ENCODE data around the gene ZEB2. TPM values are rescaled to one million over a fixed set of nuclear protein-coding genes. Genes with fewer than 3 reads are reported as not detected.
"Not testable (repeated sequence)": the region's sequence is repeated elsewhere in the genome, so short reads cannot be mapped to it uniquely, and the experiment has no call there.

Gene ZEB2
- total and polyA plus RNA-seq, 2 donors from 2014 or later, result 8.3 to 136 TPM

DNA sequence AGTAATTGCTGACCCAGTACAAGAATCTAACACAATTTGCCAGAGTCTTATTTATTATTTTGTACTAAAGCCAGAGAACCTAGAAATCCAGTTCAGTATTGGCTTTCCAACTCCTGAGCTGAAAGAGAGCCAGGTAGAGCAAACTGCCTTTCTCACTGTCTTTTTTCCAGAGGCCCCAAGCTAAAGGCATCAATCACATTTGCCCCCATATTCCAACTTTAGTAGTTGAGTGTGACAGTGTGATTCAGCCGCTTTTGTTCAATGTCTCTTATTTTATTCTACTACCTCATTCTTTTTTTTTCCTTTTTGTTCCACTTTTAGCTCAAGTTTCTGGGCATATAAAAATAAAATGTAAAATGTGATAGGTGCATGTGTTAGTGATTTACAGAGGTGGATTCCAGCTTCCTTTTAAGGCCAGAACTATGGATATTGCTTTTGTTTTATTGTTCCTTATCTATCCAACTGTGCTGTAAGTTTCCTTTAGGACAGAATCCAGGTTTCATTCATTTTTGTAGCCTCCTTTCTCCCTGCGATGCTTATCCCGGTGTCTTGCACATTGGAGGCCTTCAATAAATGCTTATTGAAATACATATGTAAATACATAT lies 153.0 kb downstream of the ZEB2 start:
- FAIRE-seq, result no peak
- TF ChIP-seq, protein P1, sequence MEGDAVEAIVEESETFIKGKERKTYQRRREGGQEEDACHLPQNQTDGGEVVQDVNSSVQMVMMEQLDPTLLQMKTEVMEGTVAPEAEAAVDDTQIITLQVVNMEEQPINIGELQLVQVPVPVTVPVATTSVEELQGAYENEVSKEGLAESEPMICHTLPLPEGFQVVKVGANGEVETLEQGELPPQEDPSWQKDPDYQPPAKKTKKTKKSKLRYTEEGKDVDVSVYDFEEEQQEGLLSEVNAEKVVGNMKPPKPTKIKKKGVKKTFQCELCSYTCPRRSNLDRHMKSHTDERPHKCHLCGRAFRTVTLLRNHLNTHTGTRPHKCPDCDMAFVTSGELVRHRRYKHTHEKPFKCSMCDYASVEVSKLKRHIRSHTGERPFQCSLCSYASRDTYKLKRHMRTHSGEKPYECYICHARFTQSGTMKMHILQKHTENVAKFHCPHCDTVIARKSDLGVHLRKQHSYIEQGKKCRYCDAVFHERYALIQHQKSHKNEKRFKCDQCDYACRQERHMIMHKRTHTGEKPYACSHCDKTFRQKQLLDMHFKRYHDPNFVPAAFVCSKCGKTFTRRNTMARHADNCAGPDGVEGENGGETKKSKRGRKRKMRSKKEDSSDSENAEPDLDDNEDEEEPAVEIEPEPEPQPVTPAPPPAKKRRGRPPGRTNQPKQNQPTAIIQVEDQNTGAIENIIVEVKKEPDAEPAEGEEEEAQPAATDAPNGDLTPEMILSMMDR (IDR thresholded peaks at IDR 0.05; ENCODE audit: borderline replicate concordance, extremely low read depth, insufficient read depth), result no peak
- no peaks in the 10 kb centered on the region for H3K9me3 ChIP-seq (ENCODE audit: control insufficient read depth in 2 of 3, insufficient read depth in 1 of 3, low read length in 3 of 3)
- no peaks in the 10 kb centered on the region for H3K4me1 ChIP-seq (ENCODE audit: control insufficient read depth in 2 of 3, insufficient read depth in 2 of 3, low read depth in 1 of 3, low read length in 3 of 3)
- H3K9ac ChIP-seq (ENCODE audit: low read length in 3 of 3), result no peak overlapping the region
- no peak overlapping the region for H3K4me3 ChIP-seq (ENCODE audit: low read length in 3 of 3)
- H3K36me3 ChIP-seq (ENCODE audit: control insufficient read depth in 2 of 3, insufficient read depth in 3 of 3, low read length in 3 of 3), result no peaks in the 10 kb centered on the region
- H3K27ac ChIP-seq (ENCODE audit: low read depth in 2 of 2, low read length in 2 of 2), result no peak overlapping the region
- DNase-seq, result no peak
- intact Hi-C loops (cut with DNase I), result no loop called here
- no peaks in the 10 kb centered on the region for H3K27me3 ChIP-seq (ENCODE audit: control insufficient read depth, insufficient read depth, low read length)

DNA sequence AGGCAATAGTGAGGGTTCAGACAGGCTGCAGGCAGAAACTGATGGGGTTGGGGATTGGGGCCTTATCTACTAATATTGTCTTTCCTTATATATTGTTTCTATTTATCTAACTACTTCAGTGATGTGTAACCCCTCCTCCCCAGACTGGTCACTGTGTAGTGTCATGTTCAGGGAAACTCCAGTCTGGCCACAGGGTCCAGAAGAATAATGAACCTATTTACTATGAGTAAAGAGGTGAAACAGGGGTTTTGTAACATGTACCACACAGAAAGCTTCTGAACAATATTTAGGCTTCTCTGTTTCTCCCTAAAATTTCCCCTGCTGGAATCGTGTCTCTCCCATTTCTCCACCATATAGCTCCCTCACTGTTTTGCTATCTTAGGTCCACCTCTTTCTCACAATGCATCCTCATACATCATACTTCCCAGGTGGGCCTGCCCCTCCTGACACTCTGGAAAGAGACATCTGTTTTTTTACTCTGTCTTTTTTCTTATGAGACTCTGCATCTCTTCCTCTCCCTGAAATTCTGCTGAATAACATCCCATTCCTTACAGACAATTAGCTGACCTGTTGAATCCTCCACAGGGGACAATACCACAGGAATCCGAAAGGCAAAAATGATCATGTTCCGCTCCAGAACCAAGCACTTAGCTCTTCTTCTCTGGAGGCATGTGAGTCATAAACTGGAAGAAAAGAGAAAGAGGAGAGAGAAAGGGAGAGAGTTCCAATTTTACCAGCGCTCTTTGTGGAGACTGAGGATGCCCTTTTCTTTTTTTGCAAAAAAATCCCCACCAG lies 154.8 kb downstream of the ZEB2 start:
- H3K4me3 ChIP-seq (ENCODE audit: low read length in 3 of 3), result no peak overlapping the region
- no peaks in the 10 kb centered on the region for H3K36me3 ChIP-seq (ENCODE audit: control insufficient read depth in 2 of 3, insufficient read depth in 3 of 3, low read length in 3 of 3)
- no peaks in the 10 kb centered on the region for H3K4me1 ChIP-seq (ENCODE audit: control insufficient read depth in 2 of 3, insufficient read depth in 2 of 3, low read depth in 1 of 3, low read length in 3 of 3)
- TF ChIP-seq, protein P1 (IDR thresholded peaks at IDR 0.05; ENCODE audit: borderline replicate concordance, extremely low read depth, insufficient read depth), result no peak
- H3K27me3 ChIP-seq (ENCODE audit: control insufficient read depth, insufficient read depth, low read length), result no peaks in the 10 kb centered on the region
- DNase-seq (no peak), FAIRE-seq (no peak)
- H3K27ac ChIP-seq (ENCODE audit: low read depth in 2 of 2, low read length in 2 of 2), result no peak overlapping the region
- H3K9ac ChIP-seq (ENCODE audit: low read length in 3 of 3), result no peak overlapping the region
- H3K9me3 ChIP-seq (ENCODE audit: control insufficient read depth in 2 of 3, insufficient read depth in 1 of 3, low read length in 3 of 3), result no peaks in the 10 kb centered on the region
- intact Hi-C loops (cut with DNase I), result no loop called here

DNA sequence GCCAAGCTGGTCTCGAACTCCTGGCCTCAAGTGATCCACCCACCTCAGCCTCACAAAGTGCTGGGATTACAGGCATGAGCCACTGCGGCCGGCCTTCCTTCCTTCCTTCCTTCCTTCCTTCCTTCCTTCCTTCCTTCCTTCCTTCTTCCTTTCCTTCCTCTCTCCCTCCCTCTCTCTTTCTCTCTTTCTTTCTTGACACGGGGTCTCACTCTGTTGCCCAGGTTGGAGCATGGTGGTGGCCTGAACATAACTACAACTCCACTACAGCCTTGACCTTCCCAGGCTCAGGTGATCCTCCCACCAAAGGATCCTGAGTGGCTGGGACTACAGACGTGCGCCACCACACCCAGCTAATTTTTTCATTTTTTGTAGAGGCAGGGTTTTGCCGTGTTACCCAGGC lies 155.7 kb downstream of the ZEB2 start:
- H3K9ac ChIP-seq (ENCODE audit: low read length in 3 of 3); H3K27me3 ChIP-seq (ENCODE audit: control insufficient read depth, insufficient read depth, low read length); intact Hi-C loops (cut with DNase I): not testable (repeated sequence)

DNA sequence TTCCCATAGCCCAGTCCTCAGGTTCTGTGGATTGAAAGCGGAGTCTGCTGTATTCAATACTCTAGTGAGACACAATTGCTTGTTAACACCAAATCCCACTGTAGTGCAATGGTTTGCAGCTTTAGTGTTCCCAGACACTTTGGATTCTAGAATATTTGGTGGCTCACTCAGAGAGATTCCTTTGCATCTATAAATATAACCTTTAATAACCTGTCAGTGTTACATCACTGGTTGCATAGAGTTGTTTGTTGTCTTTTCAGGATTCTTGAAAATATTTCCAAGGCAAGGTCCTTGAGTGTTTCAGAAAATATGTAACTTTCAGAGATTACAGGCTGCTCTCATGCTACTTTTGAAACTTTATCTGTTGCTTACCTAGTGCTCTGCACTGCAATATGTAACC lies 157.5 kb downstream of the ZEB2 start:
- H3K4me3 ChIP-seq (ENCODE audit: low read length in 3 of 3), result no peak overlapping the region
- no peaks in the 10 kb centered on the region for H3K27me3 ChIP-seq (ENCODE audit: control insufficient read depth, insufficient read depth, low read length)
- no peak overlapping the region for H3K27ac ChIP-seq (ENCODE audit: low read depth in 2 of 2, low read length in 2 of 2)
- H3K9me3 ChIP-seq (ENCODE audit: control insufficient read depth in 2 of 3, insufficient read depth in 1 of 3, low read length in 3 of 3), result no peaks in the 10 kb centered on the region
- TF ChIP-seq, protein P1 (IDR thresholded peaks at IDR 0.05; ENCODE audit: borderline replicate concordance, extremely low read depth, insufficient read depth), result no peak
- no peaks in the 10 kb centered on the region for H3K36me3 ChIP-seq (ENCODE audit: control insufficient read depth in 2 of 3, insufficient read depth in 3 of 3, low read length in 3 of 3)
- FAIRE-seq (no peak), DNase-seq (no peak)
- H3K4me1 ChIP-seq (ENCODE audit: control insufficient read depth in 2 of 3, insufficient read depth in 2 of 3, low read depth in 1 of 3, low read length in 3 of 3), result no peaks in the 10 kb centered on the region
- H3K9ac ChIP-seq (ENCODE audit: low read length in 3 of 3), result no peak overlapping the region
- intact Hi-C loops (cut with DNase I), result no loop called here

More for the DNA sequence above, 155.7 kb downstream of the ZEB2 start:
- not testable (repeated sequence) for H3K27ac ChIP-seq (ENCODE audit: low read depth in 2 of 2, low read length in 2 of 2); DNase-seq; H3K4me1 ChIP-seq (ENCODE audit: control insufficient read depth in 2 of 3, insufficient read depth in 2 of 3, low read depth in 1 of 3, low read length in 3 of 3); H3K9me3 ChIP-seq (ENCODE audit: control insufficient read depth in 2 of 3, insufficient read depth in 1 of 3, low read length in 3 of 3); H3K36me3 ChIP-seq (ENCODE audit: control insufficient read depth in 2 of 3, insufficient read depth in 3 of 3, low read length in 3 of 3); FAIRE-seq; H3K4me3 ChIP-seq (ENCODE audit: low read length in 3 of 3)

All from kidney (tissue), 14 donors.